Liver (tissue), 2 donors: ENCODE measurements around the gene PSMC6.

Experiments used
- ATF3 ChIP-seq: IDR thresholded peaks from 2 replicates; pipeline ENCODE4 v1.6.1; 2016; ENCODE audit warnings: antibody characterized with exemption
- SP1 ChIP-seq: IDR thresholded peaks from 2 replicates; pipeline ENCODE4 v1.6.1; 2018; ENCODE audit warnings: antibody characterized with exemption, mild to moderate bottlenecking
- TF ChIP-seq, protein P1 (sequence below): IDR thresholded peaks from 2 replicates; pipeline ENCODE4 v1.6.1; 2016; ENCODE audit warnings: antibody characterized with exemption
- donor health status: healthy.

- no peak for TF ChIP-seq ATF3
- no peak for TF ChIP-seq SP1
- TF ChIP-seq, protein P1, sequence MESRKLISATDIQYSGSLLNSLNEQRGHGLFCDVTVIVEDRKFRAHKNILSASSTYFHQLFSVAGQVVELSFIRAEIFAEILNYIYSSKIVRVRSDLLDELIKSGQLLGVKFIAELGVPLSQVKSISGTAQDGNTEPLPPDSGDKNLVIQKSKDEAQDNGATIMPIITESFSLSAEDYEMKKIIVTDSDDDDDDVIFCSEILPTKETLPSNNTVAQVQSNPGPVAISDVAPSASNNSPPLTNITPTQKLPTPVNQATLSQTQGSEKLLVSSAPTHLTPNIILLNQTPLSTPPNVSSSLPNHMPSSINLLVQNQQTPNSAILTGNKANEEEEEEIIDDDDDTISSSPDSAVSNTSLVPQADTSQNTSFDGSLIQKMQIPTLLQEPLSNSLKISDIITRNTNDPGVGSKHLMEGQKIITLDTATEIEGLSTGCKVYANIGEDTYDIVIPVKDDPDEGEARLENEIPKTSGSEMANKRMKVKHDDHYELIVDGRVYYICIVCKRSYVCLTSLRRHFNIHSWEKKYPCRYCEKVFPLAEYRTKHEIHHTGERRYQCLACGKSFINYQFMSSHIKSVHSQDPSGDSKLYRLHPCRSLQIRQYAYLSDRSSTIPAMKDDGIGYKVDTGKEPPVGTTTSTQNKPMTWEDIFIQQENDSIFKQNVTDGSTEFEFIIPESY: no peak
Measured at GRCh38 chr14:52769887-52770286, 62.9 kb downstream of the PSMC6 start.
